Bronchial epithelial cell (primary cell): ENCODE measurements around the gene LYRM2. TPM values are rescaled to one million over a fixed set of nuclear protein-coding genes. Genes with fewer than 3 reads are reported as not detected.

Source experiments
- DNase-seq: peaks from one replicate; pipeline ENCODE4 v3.0.0-alpha.2; 2010; ENCODE audit warnings: low read depth
- FAIRE-seq: peaks from 2 replicates; lab custom pipeline; 2011; peaks lifted over from hg19 to GRCh38; lab: Jason Lieb, UNC
- H3K27me3 ChIP-seq: 2 replicates; pipeline ENCODE4 v1.5.1; 2011; ENCODE audit warnings: low read length; ENCODE audit not compliant: control insufficient read depth, insufficient read depth
- H3K36me3 ChIP-seq: 2 replicates; pipeline ENCODE4 v1.5.1; 2011; ENCODE audit warnings: low read length; ENCODE audit not compliant: control insufficient read depth, insufficient read depth
- H3K4me3 ChIP-seq: 2 replicates; pipeline ENCODE4 v1.5.1; 2011; ENCODE audit warnings: mild to moderate bottlenecking, low read depth, low read length, control low read depth
- total RNA-seq: library from RNA; depleted of rRNA; stranded (reverse); fragments of >200 nt; gene quantifications from 2 replicates; pipeline ENCODE4 v1.2.1, GENCODE V29; 2014
- TF ChIP-seq, protein P1 (sequence below): IDR thresholded peaks from 2 replicates; pipeline ENCODE4 v1.5.1; 2011; ENCODE audit warnings: mild to moderate bottlenecking, moderate library complexity, low read length, control low read depth, inconsistent platforms; ENCODE audit not compliant: insufficient read depth, severe bottlenecking

Gene LYRM2
- total RNA-seq, 1 donor from 2014 or later: 9.7 TPM

DNA sequence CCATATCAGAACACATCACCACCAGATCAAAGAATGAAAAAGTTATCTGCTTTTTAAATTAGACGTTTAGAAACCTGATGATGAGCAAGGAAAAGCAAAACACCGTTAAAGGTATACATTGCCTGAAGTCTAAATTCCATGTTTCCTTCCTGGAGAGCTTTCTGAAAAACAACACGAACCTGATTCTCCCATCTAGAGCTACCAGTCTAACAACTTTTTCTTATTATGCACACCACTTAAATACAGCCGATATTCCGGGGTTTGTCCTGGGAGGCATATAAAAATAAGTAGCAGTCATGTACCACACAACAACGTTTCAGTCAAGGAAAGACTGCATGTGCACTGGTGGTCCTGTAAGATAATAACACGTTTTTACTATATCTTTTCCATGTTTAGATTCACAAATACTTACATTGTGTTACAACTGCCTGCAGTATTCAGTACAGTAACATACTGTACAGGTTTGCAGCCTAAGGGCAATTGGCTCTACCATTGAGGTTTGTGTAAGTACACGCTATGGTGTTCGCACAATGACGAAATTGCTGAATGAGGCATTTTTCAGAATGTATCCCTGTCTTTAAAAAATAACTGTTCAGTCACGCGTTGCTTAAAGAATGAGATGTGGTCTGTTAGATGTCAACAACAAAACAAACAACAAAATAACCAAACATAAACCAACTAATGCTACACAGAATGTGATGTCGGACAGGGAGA, 19.1 kb upstream of the LYRM2 start:
- no peak for FAIRE-seq
- H3K4me3 ChIP-seq: no peak overlapping the region
- H3K27me3 ChIP-seq: no peaks in the 10 kb centered on the region
- no peak for DNase-seq
- H3K36me3 ChIP-seq: peaks cover 12% of the 10 kb centered on the region
- TF ChIP-seq, protein P1, sequence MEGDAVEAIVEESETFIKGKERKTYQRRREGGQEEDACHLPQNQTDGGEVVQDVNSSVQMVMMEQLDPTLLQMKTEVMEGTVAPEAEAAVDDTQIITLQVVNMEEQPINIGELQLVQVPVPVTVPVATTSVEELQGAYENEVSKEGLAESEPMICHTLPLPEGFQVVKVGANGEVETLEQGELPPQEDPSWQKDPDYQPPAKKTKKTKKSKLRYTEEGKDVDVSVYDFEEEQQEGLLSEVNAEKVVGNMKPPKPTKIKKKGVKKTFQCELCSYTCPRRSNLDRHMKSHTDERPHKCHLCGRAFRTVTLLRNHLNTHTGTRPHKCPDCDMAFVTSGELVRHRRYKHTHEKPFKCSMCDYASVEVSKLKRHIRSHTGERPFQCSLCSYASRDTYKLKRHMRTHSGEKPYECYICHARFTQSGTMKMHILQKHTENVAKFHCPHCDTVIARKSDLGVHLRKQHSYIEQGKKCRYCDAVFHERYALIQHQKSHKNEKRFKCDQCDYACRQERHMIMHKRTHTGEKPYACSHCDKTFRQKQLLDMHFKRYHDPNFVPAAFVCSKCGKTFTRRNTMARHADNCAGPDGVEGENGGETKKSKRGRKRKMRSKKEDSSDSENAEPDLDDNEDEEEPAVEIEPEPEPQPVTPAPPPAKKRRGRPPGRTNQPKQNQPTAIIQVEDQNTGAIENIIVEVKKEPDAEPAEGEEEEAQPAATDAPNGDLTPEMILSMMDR: no peak

DNA sequence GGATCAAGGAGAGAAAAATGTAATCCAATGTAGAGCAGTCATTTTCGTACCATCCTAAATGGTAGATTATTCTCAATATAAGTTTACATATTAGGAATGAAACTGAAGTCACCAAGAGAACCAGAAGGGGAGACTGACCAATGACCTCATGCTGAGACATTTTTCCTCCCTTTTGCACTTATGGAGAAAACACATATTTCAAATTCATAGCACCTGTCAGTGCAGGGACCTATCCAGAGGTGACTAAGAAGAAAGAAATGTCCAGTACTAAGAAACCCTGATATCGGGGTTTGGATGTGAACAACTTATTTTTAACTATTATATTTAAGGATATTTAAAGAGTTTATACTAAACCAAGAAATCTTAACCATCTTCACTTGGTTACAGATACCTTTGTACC, 16.6 kb upstream of the LYRM2 start:
- TF ChIP-seq, protein P1: no peak
- Histone ChIP-seq H3K27me3 (no peaks in the 10 kb centered on the region), H3K36me3 (peaks cover 6% of the 10 kb centered on the region), H3K4me3 (no peak overlapping the region)
- FAIRE-seq (no peak), DNase-seq (peak; percentile 50)

DNA sequence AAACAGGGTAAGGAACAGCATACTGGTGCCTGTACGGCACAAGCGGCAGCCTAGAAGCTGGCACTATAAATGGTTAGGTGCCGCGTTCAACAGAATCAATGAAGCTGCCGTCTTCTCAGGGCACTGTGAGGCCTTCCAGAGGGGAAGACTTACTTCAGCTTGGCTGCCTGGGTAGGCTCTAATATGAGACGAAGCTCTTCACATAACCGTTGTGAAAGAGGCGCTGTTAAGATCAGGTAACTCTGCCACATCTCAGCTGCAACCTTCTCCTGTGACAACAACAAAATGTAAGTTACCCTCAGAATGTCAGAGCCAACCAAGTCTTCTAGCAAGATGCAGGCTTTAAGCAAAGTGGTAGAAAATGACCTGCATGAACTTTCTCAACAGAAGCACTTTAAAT, 12.0 kb upstream of the LYRM2 start:
- FAIRE-seq: no peak
- Histone ChIP-seq H3K36me3 (peaks cover 1% of the 10 kb centered on the region), H3K27me3 (no peaks in the 10 kb centered on the region), H3K4me3 (no peak overlapping the region)
- no peak for DNase-seq
- TF ChIP-seq, protein P1: no peak

DNA sequence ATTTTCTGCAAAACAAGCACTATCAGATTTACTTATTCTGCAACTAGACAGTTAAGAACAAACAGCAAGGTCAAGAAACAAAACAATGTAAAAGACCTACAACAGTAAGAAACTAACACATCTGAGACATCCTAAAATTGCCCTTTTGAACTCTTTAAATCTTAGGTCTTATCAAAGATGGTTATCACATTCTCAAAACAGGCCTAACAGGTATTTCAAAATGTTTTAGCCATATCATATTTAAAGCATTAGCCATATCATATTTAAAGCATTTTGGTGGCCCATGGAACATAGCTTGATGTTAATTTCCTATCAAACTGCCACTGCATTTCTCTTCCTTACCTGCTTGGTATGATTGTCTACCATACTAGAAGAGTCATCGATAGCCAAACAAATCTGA, 11.1 kb upstream of the LYRM2 start:
- no peaks in the 10 kb centered on the region for H3K36me3 ChIP-seq
- FAIRE-seq (no peak), DNase-seq (no peak)
- H3K27me3 ChIP-seq: no peaks in the 10 kb centered on the region
- TF ChIP-seq, protein P1: no peak
- no peak overlapping the region for H3K4me3 ChIP-seq

GRCh38 chr6:89644864-89645263, 6.3 kb upstream of the LYRM2 start:
- DNase-seq (peak; percentile 37), FAIRE-seq (no peak)
- TF ChIP-seq, protein P1: no peak
- H3K36me3 ChIP-seq: peaks cover 1% of the 10 kb centered on the region
- no peaks in the 10 kb centered on the region for H3K27me3 ChIP-seq
- no peak overlapping the region for H3K4me3 ChIP-seq

- DNase-seq (no peak), FAIRE-seq (no peak)
- Histone ChIP-seq H3K36me3 (peaks cover 1% of the 10 kb centered on the region), H3K27me3 (no peaks in the 10 kb centered on the region), H3K4me3 (no peak overlapping the region)
- TF ChIP-seq, protein P1: no peak
These were observed 4.9 kb upstream of the LYRM2 start for GRCh38 chr6:89643406-89643805.
